Choroid plexus epithelial cell (primary cell): ENCODE measurements around the gene COL5A1.

ENCODE experiments used
- DNase-seq: peaks from one replicate; pipeline ENCODE4 v3.0.0-alpha.2; 2010; ENCODE audit warnings: low read depth
- H3K4me3 ChIP-seq: 2 replicates; pipeline ENCODE4 v1.5.1; 2011; ENCODE audit warnings: low read depth, mild to moderate bottlenecking, control low read depth, low read length, moderate library complexity
- CTCF ChIP-seq: conservative IDR thresholded peaks from 2 replicates; pipeline ENCODE4 v1.5.1; 2011; ENCODE audit warnings: low read depth, mild to moderate bottlenecking, control low read depth, inconsistent platforms, low read length, moderate library complexity

The COL5A1 gene

DNA sequence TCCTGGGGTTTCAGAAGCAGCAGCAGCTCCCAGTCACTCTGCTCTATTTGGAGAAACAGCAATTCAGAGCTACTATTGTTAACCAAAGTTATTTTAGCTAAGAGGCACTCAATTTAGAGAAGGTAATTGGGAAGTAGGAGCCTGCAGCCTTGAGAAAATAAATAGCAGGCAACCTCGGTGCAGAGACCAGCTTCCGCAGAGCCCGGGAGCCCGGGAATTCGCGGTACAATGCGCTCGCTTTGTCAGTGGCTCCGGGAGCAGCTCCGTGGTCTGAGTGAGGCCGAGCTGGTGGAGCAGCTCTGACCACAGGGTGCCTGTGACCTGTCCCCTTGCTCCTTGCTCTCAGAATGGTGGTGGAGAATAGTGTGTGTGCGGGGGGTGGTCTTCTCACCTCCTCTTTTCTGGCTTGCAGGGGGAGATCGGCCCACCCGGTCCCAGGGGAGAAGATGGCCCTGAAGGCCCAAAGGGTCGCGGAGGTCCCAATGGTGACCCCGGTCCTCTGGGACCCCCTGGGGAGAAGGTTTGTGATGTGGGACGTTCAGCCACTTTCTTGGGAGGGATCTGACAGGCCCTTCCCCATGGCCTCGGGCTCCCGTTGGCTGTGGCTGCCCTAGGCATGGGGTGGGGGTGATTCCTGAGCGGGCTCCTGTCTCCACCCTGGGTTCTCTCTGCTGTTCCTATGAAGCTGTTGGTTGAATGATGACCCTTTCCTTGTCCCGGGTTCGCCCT lies 143.1 kb downstream of the COL5A1 start:
- no peak for DNase-seq
- no peak for TF ChIP-seq CTCF
- no peak overlapping the region for H3K4me3 ChIP-seq

DNA sequence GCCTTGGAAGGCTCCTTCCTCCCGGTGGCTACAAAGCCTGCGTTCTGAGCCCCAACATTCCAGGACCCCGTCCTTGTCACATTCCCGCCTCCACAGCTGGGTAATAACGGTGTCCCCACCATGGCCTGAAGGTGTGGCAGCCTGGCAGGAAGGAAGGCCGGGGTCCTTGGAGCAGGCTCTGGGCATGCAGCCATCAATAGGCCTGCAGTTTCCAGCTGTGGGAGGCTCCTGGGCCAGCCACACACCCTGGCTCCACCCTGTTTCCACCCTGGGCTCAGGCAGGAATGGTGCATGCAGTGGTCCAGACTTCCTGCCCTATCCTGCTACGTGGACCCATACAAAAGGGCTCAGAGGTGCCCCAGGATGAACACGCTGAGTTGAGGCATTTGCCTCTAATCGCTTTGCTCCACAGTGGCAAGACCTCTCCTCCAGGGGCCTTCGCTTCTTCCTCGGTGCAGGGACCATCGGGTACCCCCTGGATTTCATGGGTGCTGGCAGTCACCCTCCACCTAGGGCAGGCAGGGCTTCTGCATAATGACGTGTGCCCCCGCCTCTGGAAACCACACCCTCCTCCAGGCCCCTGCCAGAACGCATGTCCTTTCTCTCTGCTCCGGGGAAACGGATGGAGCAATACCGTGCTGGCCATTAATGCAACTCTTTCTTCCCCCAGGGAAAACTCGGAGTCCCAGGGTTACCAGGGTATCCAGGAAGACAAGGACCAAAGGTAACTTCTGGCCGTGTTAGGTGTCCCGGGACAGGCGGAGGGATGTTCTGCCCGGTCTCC lies 143.9 kb downstream of the COL5A1 start:
- TF ChIP-seq CTCF: no peak
- peak; percentile 55 for DNase-seq
- no peak overlapping the region for H3K4me3 ChIP-seq

GRCh38 chr9:134787601-134788531 lies 146.3 kb downstream of the COL5A1 start:
- TF ChIP-seq CTCF: no peak
- H3K4me3 ChIP-seq: no peak overlapping the region
- DNase-seq: no peak

DNA sequence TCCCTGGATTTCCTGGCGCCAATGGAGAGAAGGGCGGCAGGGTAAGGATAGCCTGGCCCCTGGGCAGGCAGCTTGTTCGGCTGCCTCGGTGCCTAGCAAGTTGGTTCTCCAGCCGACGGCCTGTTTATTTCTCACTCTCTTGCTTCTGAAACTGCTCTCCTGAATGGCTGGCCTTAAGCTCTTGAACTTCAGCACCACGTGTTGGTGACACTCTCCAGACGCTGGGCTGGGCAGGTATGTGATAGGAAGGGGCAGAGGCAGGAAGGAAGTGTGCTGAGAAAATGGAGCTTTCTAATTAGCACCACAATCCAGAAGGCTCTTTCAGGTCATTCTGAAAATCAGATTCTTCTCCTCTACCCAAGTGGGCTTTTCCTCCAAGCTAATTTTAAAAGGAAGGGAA lies 147.6 kb downstream of the COL5A1 start:
- no peak overlapping the region for H3K4me3 ChIP-seq
- no peak for DNase-seq
- no peak for TF ChIP-seq CTCF

- DNase-seq: no peak
- TF ChIP-seq CTCF: no peak
- no peak overlapping the region for H3K4me3 ChIP-seq
Measured at GRCh38 chr9:134791009-134791408, 149.4 kb downstream of the COL5A1 start.

DNA sequence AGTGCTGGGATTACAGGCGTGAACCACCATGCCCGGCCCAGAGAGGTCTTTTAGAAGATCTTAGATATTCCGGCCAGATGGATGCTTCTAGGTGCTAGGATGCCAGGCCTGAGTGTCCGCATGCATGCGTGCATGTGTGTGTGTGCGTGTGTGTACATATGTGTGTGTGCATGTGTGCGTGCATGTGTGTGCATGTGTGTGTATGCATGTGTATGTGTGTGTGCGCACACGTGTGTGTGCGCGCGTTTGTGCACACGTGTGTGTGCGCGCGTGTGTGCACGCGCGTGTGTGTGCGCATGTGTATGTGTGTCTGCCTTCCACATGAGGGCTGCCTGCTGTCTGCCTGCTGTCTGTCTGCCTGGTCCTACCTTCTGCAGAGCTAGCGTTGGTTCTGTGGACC lies 151.0 kb downstream of the COL5A1 start:
- TF ChIP-seq CTCF: no peak
- DNase-seq: no peak
- no peak overlapping the region for H3K4me3 ChIP-seq
